ENCODE measurements around the gene SMAD7.

The SMAD7 gene

GRCh38 chr18:48887294-48887904 is 63.4 kb downstream of the SMAD7 start:
- no peak for DNase-seq (ENCODE audit: low read depth)
- TF ChIP-seq, protein P1, sequence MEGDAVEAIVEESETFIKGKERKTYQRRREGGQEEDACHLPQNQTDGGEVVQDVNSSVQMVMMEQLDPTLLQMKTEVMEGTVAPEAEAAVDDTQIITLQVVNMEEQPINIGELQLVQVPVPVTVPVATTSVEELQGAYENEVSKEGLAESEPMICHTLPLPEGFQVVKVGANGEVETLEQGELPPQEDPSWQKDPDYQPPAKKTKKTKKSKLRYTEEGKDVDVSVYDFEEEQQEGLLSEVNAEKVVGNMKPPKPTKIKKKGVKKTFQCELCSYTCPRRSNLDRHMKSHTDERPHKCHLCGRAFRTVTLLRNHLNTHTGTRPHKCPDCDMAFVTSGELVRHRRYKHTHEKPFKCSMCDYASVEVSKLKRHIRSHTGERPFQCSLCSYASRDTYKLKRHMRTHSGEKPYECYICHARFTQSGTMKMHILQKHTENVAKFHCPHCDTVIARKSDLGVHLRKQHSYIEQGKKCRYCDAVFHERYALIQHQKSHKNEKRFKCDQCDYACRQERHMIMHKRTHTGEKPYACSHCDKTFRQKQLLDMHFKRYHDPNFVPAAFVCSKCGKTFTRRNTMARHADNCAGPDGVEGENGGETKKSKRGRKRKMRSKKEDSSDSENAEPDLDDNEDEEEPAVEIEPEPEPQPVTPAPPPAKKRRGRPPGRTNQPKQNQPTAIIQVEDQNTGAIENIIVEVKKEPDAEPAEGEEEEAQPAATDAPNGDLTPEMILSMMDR (conservative IDR thresholded peaks at IDR 0.05; ENCODE audit: low read depth, low read length): no peak
- no peak overlapping the region for H3K4me3 ChIP-seq (ENCODE audit: low read depth, low read length)

GRCh38 chr18:48886520-48887293 is 64.1 kb downstream of the SMAD7 start:
- DNase-seq (ENCODE audit: low read depth): no peak
- TF ChIP-seq, protein P1 (conservative IDR thresholded peaks at IDR 0.05; ENCODE audit: low read depth, low read length): no peak

GRCh38 chr18:48885924-48886400 is 64.8 kb downstream of the SMAD7 start:
- no peak overlapping the region for H3K4me3 ChIP-seq (ENCODE audit: low read depth, low read length)
- TF ChIP-seq, protein P1 (conservative IDR thresholded peaks at IDR 0.05; ENCODE audit: low read depth, low read length): no peak
- no peak for DNase-seq (ENCODE audit: low read depth)

More at GRCh38 chr18:48886520-48887293, 64.1 kb downstream of the SMAD7 start:
- no peak overlapping the region for H3K4me3 ChIP-seq (ENCODE audit: low read depth, low read length)

DNA sequence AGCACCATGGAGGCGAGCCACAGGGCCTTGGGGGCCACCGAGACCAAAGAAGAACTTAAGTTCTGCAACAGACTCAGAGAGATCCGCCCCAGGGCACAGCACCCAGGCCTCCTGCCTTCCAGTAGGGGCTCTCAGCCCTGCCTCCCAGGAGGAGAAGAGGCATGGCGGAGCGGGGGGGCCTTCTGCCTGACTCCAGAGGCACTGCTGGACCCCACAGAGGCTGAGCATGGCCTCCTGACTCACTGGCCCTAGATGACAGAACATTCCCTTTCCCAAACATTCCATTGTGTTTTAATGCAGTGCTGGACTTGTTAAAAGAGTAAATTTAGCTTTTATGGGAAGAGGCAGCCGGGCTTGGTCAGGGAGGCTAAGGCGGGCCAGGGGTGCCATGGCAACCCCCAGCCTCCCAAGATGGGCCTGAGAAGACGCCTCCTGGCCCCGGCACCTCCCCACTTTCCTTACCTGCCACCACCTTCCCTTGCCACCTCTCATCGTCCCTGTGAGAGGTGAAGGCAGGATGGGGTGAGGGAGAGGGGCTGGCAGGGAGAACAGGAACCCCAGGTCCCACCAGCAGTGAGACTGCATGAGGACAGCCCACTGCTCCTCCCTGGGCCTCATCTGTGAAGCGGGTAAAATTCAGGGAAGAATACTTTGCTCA is 65.4 kb downstream of the SMAD7 start:
- TF ChIP-seq, protein P1 (conservative IDR thresholded peaks at IDR 0.05; ENCODE audit: low read depth, low read length): no peak
- DNase-seq (ENCODE audit: low read depth): no peak
- H3K4me3 ChIP-seq (ENCODE audit: low read depth, low read length): no peak overlapping the region

- no peak for DNase-seq (ENCODE audit: low read depth)
- H3K4me3 ChIP-seq (ENCODE audit: low read depth, low read length): no peak overlapping the region
- TF ChIP-seq, protein P1 (conservative IDR thresholded peaks at IDR 0.05; ENCODE audit: low read depth, low read length): no peak
Observed at GRCh38 chr18:48884771-48885170, 66.0 kb downstream of the SMAD7 start.

- H3K4me3 ChIP-seq (ENCODE audit: low read depth, low read length): no peak overlapping the region
- TF ChIP-seq, protein P1 (conservative IDR thresholded peaks at IDR 0.05; ENCODE audit: low read depth, low read length): no peak
- DNase-seq (ENCODE audit: low read depth): no peak
Observed at GRCh38 chr18:48884306-48884705, 66.5 kb downstream of the SMAD7 start.
